Left lung (tissue), 10 donors: ENCODE measurements around the gene SACS. TPM values are rescaled to one million over a fixed set of nuclear protein-coding genes. Genes with fewer than 3 reads are reported as not detected.
A peak's percentile ranks its signal among the peaks of the same experiment; 100 is the strongest.

Experiments used
- ATAC-seq: fragments of 200-7000 bp; cut with Tn5 transposase; one replicate; pipeline ENCODE4 v1.9.1; 2020; ENCODE audit warnings: moderate library complexity
- DNase-seq, 4 donors: peaks; one replicate each; pipeline ENCODE4 v3.0.0-alpha.2; 2013 to 2020
- H3K27ac ChIP-seq, 2 donors: fragments of 200-600 bp; sonication (generic) in 1 of 2; one replicate each; pipeline versions ENCODE4 v1.5.0 to v1.8.0; 2020 to 2021
- H3K27me3 ChIP-seq, 2 donors: fragments of 200-600 bp; sonication (generic) in 1 of 2; one replicate each; pipeline versions ENCODE4 v1.5.0 to v1.8.0; 2020 to 2021
- H3K36me3 ChIP-seq, 2 donors: fragments of 200-600 bp; sonication (generic) in 1 of 2; one replicate each; pipeline versions ENCODE4 v1.5.0 to v1.8.0; 2020 to 2021
- H3K4me1 ChIP-seq, 2 donors: fragments of 200-600 bp; one replicate each; pipeline ENCODE4 v1.8.0; 2021
- H3K4me3 ChIP-seq, 2 donors: fragments of 200-600 bp; sonication (generic) in 1 of 2; one replicate each; pipeline versions ENCODE4 v1.5.0 to v1.8.0; 2020 to 2021; ENCODE audit warnings: mild to moderate bottlenecking in 1 of 2
- H3K9me3 ChIP-seq, 2 donors: fragments of 200-600 bp; sonication (generic) in 1 of 2; one replicate each; pipeline versions ENCODE4 v1.5.0 to v1.8.0; 2020 to 2021
- CTCF ChIP-seq, 2 donors: fragments of 200-600 bp; sonication (generic) in 1 of 2; IDR thresholded peaks; one replicate each; pipeline versions ENCODE4 v1.5.0 to v1.8.0; 2021; ENCODE audit warnings: antibody characterized with exemption in 2 of 2
- intact Hi-C, 2 donors: fragments of 100-400 bp; cut with DNase I; formaldehyde crosslinking; loops; one replicate each; pipeline versions ENCODE4 v1.11.2 to v1.14.2; 2022
- polyA plus RNA-seq, 6 donors: library from polyadenylated mRNA; unstranded; fragments of 120-200 nt; gene quantifications; one replicate each; pipeline ENCODE4 v1.2.1, GENCODE V29; 2013; ENCODE audit not compliant: insufficient read length in 6 of 6
- total RNA-seq, 2 donors: library from RNA; stranded (reverse); fragmentation: NEBNext Ultra II Directional; extraction: Animal tissue kit (Norgen Biotek cat#: 25700); gene quantifications; one replicate each; pipeline ENCODE4 v1.2.1, GENCODE V29; 2021
- donor health status: DM: no; HTN: yes; CAD: no.
- donor health status: DM: no; HTN: no; CAD: no.

The SACS gene
- total and polyA plus RNA-seq, 8 donors: 10.9 to 18.7 (median 15.9) TPM

- intact Hi-C loops: no loop called here
- ATAC-seq: no peak
- no peaks in the 10 kb centered on the region for H3K4me1 ChIP-seq
These were observed 4.4 kb upstream of the SACS start for GRCh38 chr13:23437916-23438315.

GRCh38 chr13:23436680-23437079 lies 3.2 kb upstream of the SACS start:
- DNase-seq: no peak
- Histone ChIP-seq H3K9me3 (no peaks in the 10 kb centered on the region), H3K36me3 (no peaks in the 10 kb centered on the region), H3K27me3 (peaks cover 0 to 25% of the 10 kb centered on the region in 2 donors), H3K4me3 (no peak overlapping the region), H3K27ac (no peak overlapping the region), H3K4me1 (no peaks in the 10 kb centered on the region)
- TF ChIP-seq CTCF (IDR thresholded peaks at IDR 0.05): no peak
- intact Hi-C loops: no loop called here
- no peak for ATAC-seq

More at GRCh38 chr13:23437916-23438315, 4.4 kb upstream of the SACS start:
- H3K27me3 ChIP-seq: peaks cover 0 to 12% of the 10 kb centered on the region in 2 donors
- no peak overlapping the region for H3K27ac ChIP-seq
- no peak overlapping the region for H3K4me3 ChIP-seq
- H3K36me3 ChIP-seq: no peaks in the 10 kb centered on the region
- no peak for DNase-seq
- TF ChIP-seq CTCF (IDR thresholded peaks at IDR 0.05): no peak
- H3K9me3 ChIP-seq: no peaks in the 10 kb centered on the region

GRCh38 chr13:23434491-23434890 lies 989 bp upstream of the SACS start:
- Histone ChIP-seq H3K27ac (no peak overlapping the region), H3K9me3 (no peaks in the 10 kb centered on the region), H3K36me3 (no peaks in the 10 kb centered on the region), H3K4me1 (no peaks in the 10 kb centered on the region), H3K27me3 (peaks cover 0 to 25% of the 10 kb centered on the region in 2 donors), H3K4me3 (no peak overlapping the region)
- no peak for ATAC-seq
- intact Hi-C loops: no loop called here
- TF ChIP-seq CTCF (IDR thresholded peaks at IDR 0.05): no peak
- DNase-seq: no peak

- H3K4me1 ChIP-seq: peaks cover 0 to 2% of the 10 kb centered on the region in 2 donors
- no peak overlapping the region for H3K27ac ChIP-seq
- H3K36me3 ChIP-seq: no peaks in the 10 kb centered on the region
- TF ChIP-seq CTCF (IDR thresholded peaks at IDR 0.05): no peak
- no peaks in the 10 kb centered on the region for H3K9me3 ChIP-seq
- H3K4me3 ChIP-seq: peak overlapping the region in 1 of 2 donors; percentile 42
- DNase-seq (no peak), ATAC-seq (no peak)
- peaks cover 0 to 25% of the 10 kb centered on the region in 2 donors for H3K27me3 ChIP-seq
- intact Hi-C loops: no loop called here
These were observed 876 bp downstream of the SACS start for GRCh38 chr13:23432626-23433025.

- DNase-seq (no peak), ATAC-seq (no peak)
- H3K27me3 ChIP-seq: peaks cover 0 to 25% of the 10 kb centered on the region in 2 donors
- no peak overlapping the region for H3K4me3 ChIP-seq
- intact Hi-C loops: no loop called here
- H3K4me1 ChIP-seq: peaks cover 6 to 10% of the 10 kb centered on the region in 2 donors
- H3K9me3 ChIP-seq: no peaks in the 10 kb centered on the region
- no peaks in the 10 kb centered on the region for H3K36me3 ChIP-seq
- no peak overlapping the region for H3K27ac ChIP-seq
- no peak for TF ChIP-seq CTCF (IDR thresholded peaks at IDR 0.05)
These were observed 2.8 kb downstream of the SACS start for GRCh38 chr13:23430664-23431063.
